ENCODE data around the gene C7orf33. TPM values are rescaled to one million over a fixed set of nuclear protein-coding genes. Genes with fewer than 3 reads are reported as not detected.

C7orf33 gene
- total and polyA plus RNA-seq, 2 of the 13 experiments (the other 11 are each of a cell fraction or from before 2014, with no cell fraction given): not detected

DNA sequence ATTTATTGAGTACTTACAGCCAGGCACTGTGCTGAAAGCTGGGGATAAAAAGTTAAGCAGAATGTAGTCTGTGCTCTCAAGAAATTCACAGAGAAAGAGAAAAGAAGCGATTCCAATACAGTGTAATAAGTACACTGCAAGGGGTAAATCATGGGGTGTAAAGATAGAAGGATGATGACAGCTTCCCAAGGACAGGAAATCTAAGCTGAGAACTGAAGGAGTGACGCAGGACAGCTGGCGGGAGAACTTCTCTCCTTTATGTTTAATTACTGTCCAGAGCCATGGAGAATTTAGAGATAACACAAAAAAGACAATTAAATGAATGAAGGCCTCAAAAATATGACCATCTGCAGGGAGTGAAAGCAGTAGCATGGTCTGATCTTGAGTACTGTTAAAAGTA lies 34.8 kb downstream of the C7orf33 start:
- no peak overlapping the region for H3K9ac ChIP-seq (ENCODE audit: insufficient read depth, low read depth, low read length)
- peaks cover 9% of the 10 kb centered on the region for H3K4me1 ChIP-seq (ENCODE audit: insufficient read depth, low read length)
- in situ Hi-C loops (cut with HindIII; ENCODE audit: extremely low pct_ligation_motif_present, low pct_unique_long_range_greater_than_20kb) (no loop called here), intact Hi-C loops (cut with micrococcal nuclease; ENCODE audit: unreplicated experiment) (no loop called here)
- no peak overlapping the region for H3K27ac ChIP-seq (ENCODE audit: extremely low read length, insufficient read depth, low read length)
- H3K36me3 ChIP-seq (replicated peaks in 1 of 2; ENCODE audit: control insufficient read depth in 1 of 2, insufficient read depth in 2 of 2, low read length in 2 of 2): no peaks in the 10 kb centered on the region
- H3K9me3 ChIP-seq (ENCODE audit: low read length): no peaks in the 10 kb centered on the region
- H3K4me3 ChIP-seq (replicated peaks in 1 of 3; ENCODE audit: insufficient read depth in 1 of 3, low read depth in 2 of 3, low read length in 3 of 3): no peak overlapping the region
- WGBS (ENCODE audit: low lambda C conversion rate): 64% methylated on average over 3 of the region's 3 CpGs
- CTCF ChIA-PET (ENCODE audit: low intra/inter-chr PET ratio, low total read pairs): no interaction called here
- H3K27me3 ChIP-seq (ENCODE audit: control insufficient read depth in 1 of 2, insufficient read depth in 2 of 2, low read length in 2 of 2): peaks cover 0 to 3% of the 10 kb centered on the region in 2 experiments; a peak in 2 of 5 replicates
- BruUV-seq (replicated peaks): no TSS peak
- no peak overlapping the region for H2AFZ ChIP-seq (ENCODE audit: low read length)
- H3K4me2 ChIP-seq (ENCODE audit: low read depth, low read length): no peak overlapping the region
- DNase-seq (ENCODE audit: low spot score) (no peak), FAIRE-seq (no peak), ATAC-seq (no peak)
- TF ChIP-seq GZF1 (CRISPR knock-in tag; IDR thresholded peaks at IDR 0.05) (no peak), ZNF724P (CRISPR knock-in tag; IDR thresholded peaks at IDR 0.05; ENCODE audit: borderline replicate concordance) (no peak), LBX2 (CRISPR knock-in tag; IDR thresholded peaks at IDR 0.05; ENCODE audit: borderline replicate concordance) (no peak), ZNF83 (CRISPR knock-in tag; IDR thresholded peaks at IDR 0.05; ENCODE audit: borderline replicate concordance) (no peak), HNF1A (IDR thresholded peaks at IDR 0.05; ENCODE audit: low read depth) (no peak), HNF1A (CRISPR knock-in tag; IDR thresholded peaks at IDR 0.05; ENCODE audit: borderline replicate concordance) (no peak), ZNF720 (CRISPR knock-in tag; IDR thresholded peaks at IDR 0.05) (no peak), ZNF7 (CRISPR knock-in tag; IDR thresholded peaks at IDR 0.05) (no peak), POLR2A (IDR thresholded peaks at IDR 0.05; ENCODE audit: insufficient read depth in 1 of 2, low read depth in 2 of 2, low read length in 2 of 2) (no peak), TP53 (CRISPR knock-in tag; conservative IDR thresholded peaks at IDR 0.05) (no peak), ZC3H13 (CRISPR knock-in tag; IDR thresholded peaks at IDR 0.05) (no peak), ZNF468 (CRISPR knock-in tag; IDR thresholded peaks at IDR 0.05) (no peak), ZBED4 (CRISPR knock-in tag; IDR thresholded peaks at IDR 0.05; ENCODE audit: borderline replicate concordance) (no peak), AGO2 (optimal IDR thresholded peaks at IDR 0.05; ENCODE audit: low read depth, low read length) (no peak), ZNF510 (CRISPR knock-in tag; IDR thresholded peaks at IDR 0.05; ENCODE audit: low read depth) (no peak), TBX3 (IDR thresholded peaks at IDR 0.05; ENCODE audit: borderline replicate concordance) (no peak), ZNF598 (CRISPR knock-in tag; IDR thresholded peaks at IDR 0.05; ENCODE audit: borderline replicate concordance) (no peak), ZNF33B (CRISPR knock-in tag; IDR thresholded peaks at IDR 0.05) (no peak), HNRNPK (IDR thresholded peaks at IDR 0.05; ENCODE audit: low read depth, low read length, poor library complexity, severe bottlenecking) (no peak)
- H3K79me2 ChIP-seq (ENCODE audit: insufficient read depth, low read length): no peaks in the 10 kb centered on the region
- no peaks in the 10 kb centered on the region; the same call in 1 of the 2 replicates for H4K20me1 ChIP-seq (ENCODE audit: insufficient read depth, low read length)
- POLR2A ChIA-PET: no interaction called here
